Thyroid gland (tissue), 4 donors: ENCODE results near the gene ADPRS.

Source experiments
- POLR2A ChIP-seq, 2 donors: fragments of 450-650 bp; IDR thresholded peaks; one replicate each; pipeline ENCODE4 v1.6.1; 2017; ENCODE audit warnings: antibody characterized with exemption in 2 of 2, mild to moderate bottlenecking in 2 of 2, moderate library complexity in 1 of 2
- TF ChIP-seq, protein P1 (sequence below), 6 experiments: fragments of 200-600 bp in 3 of 6; fragments of 450-650 bp in 3 of 6; sonication (generic) in 3 of 6; IDR thresholded peaks; one replicate each; pipeline ENCODE4 v1.5.1; 2016 to 2019; ENCODE audit warnings: antibody characterized with exemption in 6 of 6, mild to moderate bottlenecking in 2 of 6, inconsistent platforms in 1 of 6, moderate library complexity in 1 of 6

- TF ChIP-seq, protein P1, sequence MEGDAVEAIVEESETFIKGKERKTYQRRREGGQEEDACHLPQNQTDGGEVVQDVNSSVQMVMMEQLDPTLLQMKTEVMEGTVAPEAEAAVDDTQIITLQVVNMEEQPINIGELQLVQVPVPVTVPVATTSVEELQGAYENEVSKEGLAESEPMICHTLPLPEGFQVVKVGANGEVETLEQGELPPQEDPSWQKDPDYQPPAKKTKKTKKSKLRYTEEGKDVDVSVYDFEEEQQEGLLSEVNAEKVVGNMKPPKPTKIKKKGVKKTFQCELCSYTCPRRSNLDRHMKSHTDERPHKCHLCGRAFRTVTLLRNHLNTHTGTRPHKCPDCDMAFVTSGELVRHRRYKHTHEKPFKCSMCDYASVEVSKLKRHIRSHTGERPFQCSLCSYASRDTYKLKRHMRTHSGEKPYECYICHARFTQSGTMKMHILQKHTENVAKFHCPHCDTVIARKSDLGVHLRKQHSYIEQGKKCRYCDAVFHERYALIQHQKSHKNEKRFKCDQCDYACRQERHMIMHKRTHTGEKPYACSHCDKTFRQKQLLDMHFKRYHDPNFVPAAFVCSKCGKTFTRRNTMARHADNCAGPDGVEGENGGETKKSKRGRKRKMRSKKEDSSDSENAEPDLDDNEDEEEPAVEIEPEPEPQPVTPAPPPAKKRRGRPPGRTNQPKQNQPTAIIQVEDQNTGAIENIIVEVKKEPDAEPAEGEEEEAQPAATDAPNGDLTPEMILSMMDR (IDR thresholded peaks at IDR 0.05), result no peak
- no peak for TF ChIP-seq POLR2A (IDR thresholded peaks at IDR 0.05)
Measured at GRCh38 chr1:36132029-36132428, 43.3 kb downstream of the ADPRS start.
